K562 (cell line): Measurements from ENCODE around the gene E2F1. TPM values are rescaled to one million over a fixed set of nuclear protein-coding genes. Genes with fewer than 3 reads are reported as not detected.

ENCODE experiments used
- ATAC-seq: fragments of 200-7000 bp; cut with Tn5 transposase; 3 replicates; pipeline ENCODE4 v1.9.1; 2020; ENCODE audit warnings: moderate library complexity
- BruUV-seq: library from RNA; stranded (reverse); fragments of 400-500 nt; replicated peaks from 2 replicates; lab custom pipeline; 2021; lab: Mats Ljungman, UMichigan
- CTCF ChIA-PET: fragments of 300-600 bp; formaldehyde crosslinking; extraction: SDS; loops from one replicate; lab custom pipeline; 2021; ENCODE audit warnings: low intra/inter-chr PET ratio; lab: Yijun Ruan, JAX
- POLR2A ChIA-PET: fragments of 300-600, 350-650 bp; sonication (Branson Sonifier 250); formaldehyde crosslinking; extraction: SDS; loops from one replicate; lab custom pipeline; 2021; ENCODE audit warnings: antibody characterized with exemption, inconsistent platforms; lab: Yijun Ruan, JAX
- DNase-seq, 4 experiments: peaks; one replicate each; pipeline versions ENCODE4 v3.0.0 to v3.0.0-alpha.2; 2011 to 2018; ENCODE audit warnings: low spot score in 3 of 4, mixed read lengths in 3 of 4; ENCODE audit errors: extremely low read depth in 1 of 4
- FAIRE-seq: peaks from 2 replicates; lab custom pipeline; 2011; peaks lifted over from hg19 to GRCh38; lab: Jason Lieb, UNC
- H2AFZ ChIP-seq: 2 replicates; pipeline ENCODE4 v1.6.0; 2011; ENCODE audit warnings: low read depth, low read length, control low read depth, inconsistent platforms
- H3K27ac ChIP-seq: fragments of 200-600 bp; 3 replicates; pipeline ENCODE4 v1.8.0; 2011; ENCODE audit warnings: low read depth, mild to moderate bottlenecking, control low read depth, inconsistent platforms, low read length, moderate library complexity, mixed read lengths; ENCODE audit errors: extremely low read depth
- H3K27me3 ChIP-seq, 2 experiments: fragments of 300-600 bp in 1 of 2; 2 replicates in 1 of 2; 3 replicates in 1 of 2; pipeline versions ENCODE4 v1.6.0 to v1.8.0; 2011; ENCODE audit warnings: inconsistent platforms in 2 of 2, low read length in 2 of 2, mild to moderate bottlenecking in 1 of 2, mixed read lengths in 1 of 2, moderate library complexity in 1 of 2; ENCODE audit not compliant: control insufficient read depth in 2 of 2, insufficient read depth in 2 of 2
- H3K36me3 ChIP-seq: fragments of 300-600 bp; 3 replicates; pipeline ENCODE4 v1.8.0; 2011; ENCODE audit warnings: mild to moderate bottlenecking, low read length, inconsistent platforms; ENCODE audit not compliant: control insufficient read depth, insufficient read depth
- H3K4me1 ChIP-seq, 2 experiments: fragments of 200-600 bp in 1 of 2; replicated peaks in 1 of 2; 2 replicates in 1 of 2; 3 replicates in 1 of 2; pipeline versions ENCODE4 v1.5.1 to v1.8.0; 2011; ENCODE audit warnings: inconsistent platforms in 2 of 2, low read length in 2 of 2, mild to moderate bottlenecking in 1 of 2, mixed read lengths in 1 of 2, moderate library complexity in 1 of 2; ENCODE audit not compliant: control insufficient read depth in 2 of 2, insufficient read depth in 2 of 2
- H3K4me2 ChIP-seq: 2 replicates; pipeline ENCODE4 v1.6.1; 2011; ENCODE audit warnings: low read length, control low read depth, inconsistent platforms, mixed read lengths; ENCODE audit not compliant: insufficient read depth
- H3K4me3 ChIP-seq: fragments of 200-600 bp; sonication (generic), shearing (Covaris generic); 2 replicates; pipeline ENCODE4 v1.5.1; 2016; ENCODE audit warnings: control low read depth, inconsistent platforms
- H3K79me2 ChIP-seq: fragments of 200-600 bp; 3 replicates; pipeline ENCODE4 v1.8.0; 2011; ENCODE audit warnings: low read length, inconsistent platforms; ENCODE audit not compliant: control insufficient read depth, insufficient read depth
- H3K9ac ChIP-seq, 2 experiments: 2 replicates each; pipeline versions ENCODE4 v1.6.0 to v1.6.1; 2011; ENCODE audit warnings: low read depth in 2 of 2, low read length in 2 of 2, control low read depth in 1 of 2, inconsistent platforms in 1 of 2, mild to moderate bottlenecking in 1 of 2, mixed read lengths in 1 of 2; ENCODE audit not compliant: insufficient read depth in 1 of 2
- H3K9me1 ChIP-seq: one replicate; pipeline ENCODE4 v1.6.0; 2011; ENCODE audit warnings: inconsistent platforms, mild to moderate bottlenecking, low read length, moderate library complexity; ENCODE audit not compliant: control insufficient read depth, insufficient read depth
- H3K9me3 ChIP-seq: replicated peaks from 2 replicates; pipeline ENCODE4 v1.5.1; 2011; ENCODE audit warnings: low read depth, low read length, inconsistent platforms; ENCODE audit not compliant: control insufficient read depth, insufficient read depth
- H4K20me1 ChIP-seq: replicated peaks from 2 replicates; pipeline ENCODE4 v1.6.1; 2011; ENCODE audit warnings: low read length, inconsistent platforms, mixed read lengths; ENCODE audit not compliant: control insufficient read depth, insufficient read depth
- RBFOX2 ChIP-seq: fragments of 200-400 bp; formaldehyde crosslinking; IDR thresholded peaks from 2 replicates; pipeline ENCODE4 v1.6.1; 2017; ENCODE audit warnings: low read depth, mild to moderate bottlenecking, low read length, moderate library complexity
- TEAD1 ChIP-seq, 2 experiments: fragments of 450-650 bp in 1 of 2; sonication (generic) in 1 of 2; formaldehyde crosslinking; IDR thresholded peaks; 2 replicates each; pipeline versions ENCODE4 v1.4.0 to v1.8.0; 2020 to 2022; ENCODE audit warnings: mild to moderate bottlenecking in 2 of 2, missing genetic modification reagents in 1 of 2
- TRIM24 ChIP-seq, 2 experiments: fragments of 450-650 bp; IDR thresholded peaks; 2 replicates each; pipeline ENCODE4 v1.6.1; 2016
- ZC3H4 ChIP-seq: sonication (generic); formaldehyde crosslinking; IDR thresholded peaks from 2 replicates; pipeline ENCODE4 v1.9.0; 2021; ENCODE audit warnings: missing genetic modification reagents, borderline replicate concordance
- ZNF184 ChIP-seq: sonication (generic); formaldehyde crosslinking; IDR thresholded peaks from 2 replicates; pipeline ENCODE4 v1.5.0; 2020; ENCODE audit warnings: missing genetic modification reagents
- WGBS: fragments of 100-300 bp; shearing (Covaris generic); methylation state at CpG from one replicate; pipeline ENCODE4 v1.1.6; 2016; ENCODE audit warnings: low coverage, mixed read lengths; ENCODE audit not compliant: insufficient coverage; ENCODE audit errors: missing lambda C conversion rate; 5-methylcytosine and 5-hydroxymethylcytosine counted together
- in situ Hi-C: fragments of 300-500 bp; cut with MboI; formaldehyde crosslinking; loops from 4 replicates; pipeline ENCODE4 v1.15.0; 2018; ENCODE audit warnings: inconsistent platforms, mixed read lengths
- intact Hi-C: fragments of 100-400 bp; cut with micrococcal nuclease; formaldehyde crosslinking; loops from 2 replicates; pipeline ENCODE4 v1.14.2; 2022
- polyA plus RNA-seq, 8 experiments: library from polyadenylated mRNA; depleted of rRNA in 4 of 8; stranded (reverse) in 5 of 8; unstranded in 3 of 8; fragments of >200 nt; fragmentation: Nextera tagmentation in 2 of 8; fragmentation: Illumina TruSeq in 1 of 8; extraction: Ambion mirVana in 2 of 8; extraction: Trizol in 1 of 8; gene quantifications; 2 replicates each; pipeline versions ENCODE4 v1.2.1 to v1.2.3, GENCODE V29; 2011 to 2014; ENCODE audit warnings: inconsistent platforms in 1 of 8, missing spikeins in 1 of 8
- total RNA-seq, 7 experiments: library from RNA; depleted of rRNA in 6 of 7; stranded (reverse); fragments of >200 nt in 6 of 7; fragmentation: Illumina TruSeq in 2 of 7; extraction: Trizol in 2 of 7; gene quantifications; 2 replicates each; pipeline versions ENCODE4 v1.2.1 to v1.2.3, GENCODE V29; 2011 to 2021; ENCODE audit warnings: low replicate concordance in 1 of 7
- TF ChIP-seq, protein P1 (sequence below): sonication (generic); formaldehyde crosslinking; IDR thresholded peaks from 2 replicates; pipeline ENCODE4 v1.8.0; 2022; ENCODE audit warnings: mild to moderate bottlenecking, missing genetic modification reagents
- TF ChIP-seq, protein P2 (sequence below), 2 experiments: fragments of 450-650 bp; formaldehyde crosslinking in 1 of 2; IDR thresholded peaks; 2 replicates each; pipeline versions ENCODE4 v1.4.0 to v1.6.1; 2014 to 2020; ENCODE audit warnings: mild to moderate bottlenecking in 2 of 2, borderline replicate concordance in 1 of 2, low read depth in 1 of 2

E2F1 gene
- total and polyA plus RNA-seq, 9 of the 15 experiments (the other 6 are each of a cell fraction or from before 2014, with no cell fraction given): 0.14 to 30.6 (median 13.1) TPM

GRCh38 chr20:33667245-33667675 is 18.9 kb downstream of the E2F1 start (continued):
- TF ChIP-seq ZC3H4 (CRISPR knock-in tag) (no peak), TRIM24 (IDR thresholded peaks at IDR 0.05) (no peak), RBFOX2 (peak; percentile 35; the same call in 1 of the 2 replicates), ZNF184 (CRISPR knock-in tag) (no peak)
- TF ChIP-seq, protein P1, sequence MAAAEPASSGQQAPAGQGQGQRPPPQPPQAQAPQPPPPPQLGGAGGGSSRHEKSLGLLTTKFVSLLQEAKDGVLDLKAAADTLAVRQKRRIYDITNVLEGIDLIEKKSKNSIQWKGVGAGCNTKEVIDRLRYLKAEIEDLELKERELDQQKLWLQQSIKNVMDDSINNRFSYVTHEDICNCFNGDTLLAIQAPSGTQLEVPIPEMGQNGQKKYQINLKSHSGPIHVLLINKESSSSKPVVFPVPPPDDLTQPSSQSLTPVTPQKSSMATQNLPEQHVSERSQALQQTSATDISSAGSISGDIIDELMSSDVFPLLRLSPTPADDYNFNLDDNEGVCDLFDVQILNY (CRISPR knock-in tag): no peak
- TF ChIP-seq, all 486 proteins: peak for 3

GRCh38 chr20:33666293-33667244 is 19.6 kb downstream of the E2F1 start, which contains the start of gene ACTL10:
Gene ACTL10 (plus strand): TSS chr20:33666943. CDS start chr20:33667498, 555 bp downstream.
- DNase-seq (peak; percentile 82 to 98 (median 88)), FAIRE-seq (peak; percentile 99), ATAC-seq (peak; percentile 89)
- Histone ChIP-seq H3K79me2 (peaks cover 26% of the 10 kb centered on the region), H3K36me3 (peaks cover 46% of the 10 kb centered on the region; the same call in 2 of the 3 replicates), H3K9ac (peak within 1 kb of the TSS; percentile 12 to 84; a peak in 2 of 4 replicates), H3K27me3 (no peaks in the 10 kb centered on the region), H3K4me2 (peak within 1 kb of the TSS; percentile 61), H2AFZ (no peak within 1 kb of the TSS), H3K9me3 (no peaks in the 10 kb centered on the region), H3K9me1 (no peaks in the 10 kb centered on the region), H3K4me1 (peaks cover 21 to 63% of the 10 kb centered on the region in 2 experiments; a peak in 4 of 5 replicates), H4K20me1 (peaks cover under 1% of the 10 kb centered on the region; the same call in 1 of the 2 replicates), H3K27ac (peak within 1 kb of the TSS; percentile 41; the same call in 2 of the 3 replicates), H3K4me3 (no peak within 1 kb of the TSS)
- in situ Hi-C loops: loop anchor here (5.0 kb wide), 1 partner anchor 61 kb away; no protein-coding TSS in a partner anchor
- ChIA-PET CTCF (interaction anchor here (0.7 kb wide), 1 partner anchor 65 kb away, joined by 3 read pairs; the partner anchor contains the start of gene ZNF341), POLR2A (interaction anchor here (0.5 to 5.4 kb wide), 10 partner anchors 8 to 242 kb away, joined by 3 to 51 read pairs (median 4); partner anchors contain the start of gene PXMP4)
- intact Hi-C loops: loop anchor here (2.0 kb wide), 1 partner anchor 66 kb away; no protein-coding TSS in a partner anchor
- WGBS: 25% methylated on average over 38 of the region's 50 CpGs
- no TSS peak for BruUV-seq
- TF ChIP-seq TEAD1 (CRISPR knock-in tag; IDR thresholded peaks at IDR 0.05): 0 out of 4 replicates have a peak, but pooled peaks of 1 of the 2 experiments have one; percentile 18
- TF ChIP-seq, protein P2, sequence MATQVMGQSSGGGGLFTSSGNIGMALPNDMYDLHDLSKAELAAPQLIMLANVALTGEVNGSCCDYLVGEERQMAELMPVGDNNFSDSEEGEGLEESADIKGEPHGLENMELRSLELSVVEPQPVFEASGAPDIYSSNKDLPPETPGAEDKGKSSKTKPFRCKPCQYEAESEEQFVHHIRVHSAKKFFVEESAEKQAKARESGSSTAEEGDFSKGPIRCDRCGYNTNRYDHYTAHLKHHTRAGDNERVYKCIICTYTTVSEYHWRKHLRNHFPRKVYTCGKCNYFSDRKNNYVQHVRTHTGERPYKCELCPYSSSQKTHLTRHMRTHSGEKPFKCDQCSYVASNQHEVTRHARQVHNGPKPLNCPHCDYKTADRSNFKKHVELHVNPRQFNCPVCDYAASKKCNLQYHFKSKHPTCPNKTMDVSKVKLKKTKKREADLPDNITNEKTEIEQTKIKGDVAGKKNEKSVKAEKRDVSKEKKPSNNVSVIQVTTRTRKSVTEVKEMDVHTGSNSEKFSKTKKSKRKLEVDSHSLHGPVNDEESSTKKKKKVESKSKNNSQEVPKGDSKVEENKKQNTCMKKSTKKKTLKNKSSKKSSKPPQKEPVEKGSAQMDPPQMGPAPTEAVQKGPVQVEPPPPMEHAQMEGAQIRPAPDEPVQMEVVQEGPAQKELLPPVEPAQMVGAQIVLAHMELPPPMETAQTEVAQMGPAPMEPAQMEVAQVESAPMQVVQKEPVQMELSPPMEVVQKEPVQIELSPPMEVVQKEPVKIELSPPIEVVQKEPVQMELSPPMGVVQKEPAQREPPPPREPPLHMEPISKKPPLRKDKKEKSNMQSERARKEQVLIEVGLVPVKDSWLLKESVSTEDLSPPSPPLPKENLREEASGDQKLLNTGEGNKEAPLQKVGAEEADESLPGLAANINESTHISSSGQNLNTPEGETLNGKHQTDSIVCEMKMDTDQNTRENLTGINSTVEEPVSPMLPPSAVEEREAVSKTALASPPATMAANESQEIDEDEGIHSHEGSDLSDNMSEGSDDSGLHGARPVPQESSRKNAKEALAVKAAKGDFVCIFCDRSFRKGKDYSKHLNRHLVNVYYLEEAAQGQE (IDR thresholded peaks at IDR 0.05; ENCODE audit: borderline replicate concordance): peak; percentile 63; the same call in 1 of the 2 replicates
- TF ChIP-seq, protein P2 (CRISPR knock-in tag; IDR thresholded peaks at IDR 0.05; ENCODE audit: low read depth): no peak
